WTC11 (cell line): Measurements from ENCODE around the gene NDUFC2. TPM values are rescaled to one million over a fixed set of nuclear protein-coding genes. Genes with fewer than 3 reads are reported as not detected.

Experiments used
- ATAC-seq: fragments of 200-7000 bp; cut with Tn5 transposase; 2 replicates; pipeline ENCODE4 v1.10.0; 2021; ENCODE audit warnings: mild to moderate bottlenecking, moderate library complexity
- CTCF ChIA-PET: fragments of 300-600 bp; sonication (Branson Sonifier 250); formaldehyde crosslinking; loops from one replicate; lab custom pipeline; 2021; ENCODE audit warnings: antibody characterized with exemption; lab: Charles Lee
- POLR2A ChIA-PET: fragments of 350-600 bp; sonication (Branson Sonifier 250); formaldehyde crosslinking; loops from one replicate; lab custom pipeline; 2021; ENCODE audit warnings: antibody characterized with exemption; lab: Charles Lee
- DNase-seq: peaks from one replicate; pipeline ENCODE4 v3.0.0; 2021; ENCODE audit warnings: low spot score
- H3K27ac Mint-ChIP-seq: 2 replicates; pipeline ENCODE4 v1.8.0; 2021; ENCODE audit warnings: mixed read lengths
- H3K27me3 Mint-ChIP-seq: 2 replicates; pipeline ENCODE4 v1.8.0; 2021; ENCODE audit warnings: low read depth, mild to moderate bottlenecking, moderate library complexity, mixed read lengths
- H3K36me3 Mint-ChIP-seq: 2 replicates; pipeline ENCODE4 v1.8.0; 2021; ENCODE audit warnings: mixed read lengths
- H3K4me1 Mint-ChIP-seq: 2 replicates; pipeline ENCODE4 v1.8.0; 2022; ENCODE audit warnings: mixed read lengths
- H3K4me3 Mint-ChIP-seq: 2 replicates; pipeline ENCODE4 v1.8.0; 2021; ENCODE audit warnings: mild to moderate bottlenecking, moderate library complexity, mixed read lengths
- H3K9me3 Mint-ChIP-seq: 2 replicates; pipeline ENCODE4 v1.8.0; 2021; ENCODE audit warnings: mixed read lengths
- ARID4B ChIP-seq: sonication (generic); formaldehyde crosslinking; IDR thresholded peaks from 2 replicates; pipeline ENCODE4 v1.8.0; 2023; ENCODE audit warnings: missing genetic modification reagents, mild to moderate bottlenecking, borderline replicate concordance
- ATF1 ChIP-seq: sonication (generic); formaldehyde crosslinking; IDR thresholded peaks from 2 replicates; pipeline ENCODE4 v1.8.1; 2023; ENCODE audit warnings: mild to moderate bottlenecking, moderate library complexity, missing genetic modification reagents
- ATF2 ChIP-seq: sonication (generic); formaldehyde crosslinking; IDR thresholded peaks from 2 replicates; pipeline ENCODE4 v1.8.1; 2022; ENCODE audit warnings: low read depth, missing genetic modification reagents, borderline replicate concordance
- CBFB ChIP-seq: sonication (generic); formaldehyde crosslinking; IDR thresholded peaks from 2 replicates; pipeline ENCODE4 v1.8.1; 2022; ENCODE audit warnings: mild to moderate bottlenecking, low read depth, missing genetic modification reagents
- CTCF ChIP-seq: fragments of 200-600 bp; IDR thresholded peaks from 2 replicates; pipeline ENCODE4 v1.8.0; 2022; ENCODE audit warnings: antibody characterized with exemption
- FOXJ3 ChIP-seq: sonication (generic); formaldehyde crosslinking; IDR thresholded peaks from 2 replicates; pipeline ENCODE4 v1.9.0; 2021; ENCODE audit warnings: missing genetic modification reagents, mild to moderate bottlenecking, borderline replicate concordance
- FOXK1 ChIP-seq: sonication (generic); formaldehyde crosslinking; IDR thresholded peaks from 2 replicates; pipeline ENCODE4 v1.8.0; 2022; ENCODE audit warnings: mild to moderate bottlenecking, moderate library complexity, missing genetic modification reagents
- GABPB1 ChIP-seq: sonication (generic); formaldehyde crosslinking; IDR thresholded peaks from 2 replicates; pipeline ENCODE4 v1.8.1; 2023; ENCODE audit warnings: mild to moderate bottlenecking, missing genetic modification reagents
- GTF2I ChIP-seq: fragments of 250-450 bp; sonication (Bioruptor Pico); conservative IDR thresholded peaks from 2 replicates; pipeline ENCODE4 v1.4.0; 2021; ENCODE audit warnings: mild to moderate bottlenecking
- HMGA2 ChIP-seq: fragments of 250-450 bp; sonication (Bioruptor Pico); IDR thresholded peaks from 2 replicates; pipeline ENCODE4 v1.4.0; 2021; ENCODE audit warnings: mild to moderate bottlenecking, moderate library complexity
- MLX ChIP-seq: sonication (generic); formaldehyde crosslinking; IDR thresholded peaks from 2 replicates; pipeline ENCODE4 v1.8.1; 2023; ENCODE audit warnings: mild to moderate bottlenecking, missing genetic modification reagents, moderate library complexity
- NFATC4 ChIP-seq: fragments of 250-450 bp; sonication (Bioruptor Pico); IDR thresholded peaks from 2 replicates; pipeline ENCODE4 v1.9.0; 2021; ENCODE audit warnings: mild to moderate bottlenecking
- SOX15 ChIP-seq: fragments of 250-450 bp; sonication (Bioruptor Pico); IDR thresholded peaks from 2 replicates; pipeline ENCODE4 v1.9.0; 2021; ENCODE audit warnings: mild to moderate bottlenecking
- TP53 ChIP-seq: sonication (generic); formaldehyde crosslinking; IDR thresholded peaks from 2 replicates; pipeline ENCODE4 v1.8.1; 2023; ENCODE audit warnings: mild to moderate bottlenecking, missing genetic modification reagents
- USF2 ChIP-seq: sonication (generic); formaldehyde crosslinking; IDR thresholded peaks from 2 replicates; pipeline ENCODE4 v1.8.1; 2023; ENCODE audit warnings: mild to moderate bottlenecking, missing genetic modification reagents, moderate library complexity
- ZNF219 ChIP-seq: sonication (generic); formaldehyde crosslinking; IDR thresholded peaks from 2 replicates; pipeline ENCODE4 v1.8.0; 2023; ENCODE audit warnings: missing genetic modification reagents, mild to moderate bottlenecking, borderline replicate concordance
- ZNF232 ChIP-seq: sonication (generic); formaldehyde crosslinking; IDR thresholded peaks from 2 replicates; pipeline ENCODE4 v1.8.0; 2022; ENCODE audit warnings: mild to moderate bottlenecking, missing genetic modification reagents
- ZNF423 ChIP-seq: fragments of 250-450 bp; sonication (Bioruptor Pico); IDR thresholded peaks from 2 replicates; pipeline ENCODE4 v2.1.2; 2022; ENCODE audit warnings: mild to moderate bottlenecking, moderate library complexity
- total RNA-seq: library from RNA; stranded (reverse); gene quantifications from 3 replicates; pipeline ENCODE4 v1.2.3, GENCODE V29; 2021

The NDUFC2 gene
- total RNA-seq, 1 experiment from 2014 or later = 215 TPM

- TF ChIP-seq CTCF (no peak), HMGA2 (no peak), ATF1 (CRISPR knock-in tag) (no peak)
Measured at GRCh38 chr11:78027759-78028158, 51.9 kb downstream of the NDUFC2 start (continued).

- CTCF ChIA-PET = no interaction called here
- no peak for TF ChIP-seq TP53
- no peak for TF ChIP-seq ZNF219 (CRISPR knock-in tag)
- TF ChIP-seq ATF1 (CRISPR knock-in tag) = no peak
- no peak for TF ChIP-seq ATF2 (CRISPR knock-in tag)
- TF ChIP-seq, all 79 proteins: peak for 0
- ATAC-seq (no peak), DNase-seq (no peak)
- no peaks in the 10 kb centered on the region for H3K36me3 Mint-ChIP-seq
- no peak overlapping the region for H3K4me3 Mint-ChIP-seq
- peaks cover 21% of the 10 kb centered on the region for H3K4me1 Mint-ChIP-seq
- no peak overlapping the region for H3K27ac Mint-ChIP-seq
- peaks cover 6% of the 10 kb centered on the region for H3K9me3 Mint-ChIP-seq
- POLR2A ChIA-PET = no interaction called here
- no peaks in the 10 kb centered on the region for H3K27me3 Mint-ChIP-seq
Measured at GRCh38 chr11:78025378-78025777, 54.3 kb downstream of the NDUFC2 start.

GRCh38 chr11:78023426-78023825 lies 56.2 kb downstream of the NDUFC2 start:
- ATAC-seq (peak; percentile 5; the same call in 1 of the 2 replicates), DNase-seq (no peak)
- POLR2A ChIA-PET = no interaction called here
- H3K27ac Mint-ChIP-seq = no peak overlapping the region; the same call in 1 of the 2 replicates
- no peaks in the 10 kb centered on the region for H3K36me3 Mint-ChIP-seq
- peak overlapping the region; percentile 85 for H3K4me3 Mint-ChIP-seq
- no peaks in the 10 kb centered on the region for H3K27me3 Mint-ChIP-seq
- TF ChIP-seq USF2 (CRISPR knock-in tag) (no peak), ZNF232 (CRISPR knock-in tag) (no peak), CBFB (CRISPR knock-in tag) (no peak), GTF2I (0 out of 2 replicates have a peak, but pooled peaks have one; percentile 14), FOXK1 (no peak)
- H3K4me1 Mint-ChIP-seq = peaks cover 24% of the 10 kb centered on the region
- CTCF ChIA-PET = interaction anchor here (1.8 kb wide), 1 partner anchor 23 kb away, joined by 4 read pairs; no protein-coding TSS in a partner anchor
- peaks cover 6% of the 10 kb centered on the region for H3K9me3 Mint-ChIP-seq

- peak; percentile 72 for DNase-seq
- ChIA-PET CTCF (interaction anchor here (0.9 to 1.8 kb wide), 4 partner anchors 17 to 28 kb away, joined by 3 to 4 read pairs (median 3); partner anchors contain the start of gene INTS4), POLR2A (interaction anchor here (1.1 kb wide), 1 partner anchor 28 kb away, joined by 3 read pairs; no protein-coding TSS in a partner anchor)
- TF ChIP-seq ZNF232 (CRISPR knock-in tag) (peak; percentile 54; the same call in 1 of the 2 replicates), ZNF423 (CRISPR knock-in tag) (no peak), NFATC4 (CRISPR knock-in tag) (no peak; the same call in 1 of the 2 replicates), GABPB1 (no peak), MLX (CRISPR knock-in tag) (no peak), ARID4B (CRISPR knock-in tag) (peak; percentile 22; the same call in 1 of the 2 replicates), SOX15 (CRISPR knock-in tag) (no peak), FOXJ3 (CRISPR knock-in tag) (no peak)
Measured at GRCh38 chr11:78022397-78023396, 57.0 kb downstream of the NDUFC2 start, which contains the start of gene KCTD14. KCTD14 (minus strand) TSS chr11:78023276; CDS start chr11:78023249, 27 bp downstream.

More at GRCh38 chr11:78022397-78023396, 57.0 kb downstream of the NDUFC2 start, which contains the start of gene KCTD14:
- Mint-ChIP-seq H3K36me3 (no peaks in the 10 kb centered on the region), H3K27me3 (no peaks in the 10 kb centered on the region; the same call in 1 of the 2 replicates), H3K4me3 (peak within 1 kb of the TSS; percentile 85), H3K9me3 (peaks cover 2% of the 10 kb centered on the region), H3K27ac (peak within 1 kb of the TSS; percentile 86), H3K4me1 (peaks cover 24% of the 10 kb centered on the region)
- ATAC-seq = peak; percentile 91
